ENCODE measurements around the gene DTWD1.

DNA sequence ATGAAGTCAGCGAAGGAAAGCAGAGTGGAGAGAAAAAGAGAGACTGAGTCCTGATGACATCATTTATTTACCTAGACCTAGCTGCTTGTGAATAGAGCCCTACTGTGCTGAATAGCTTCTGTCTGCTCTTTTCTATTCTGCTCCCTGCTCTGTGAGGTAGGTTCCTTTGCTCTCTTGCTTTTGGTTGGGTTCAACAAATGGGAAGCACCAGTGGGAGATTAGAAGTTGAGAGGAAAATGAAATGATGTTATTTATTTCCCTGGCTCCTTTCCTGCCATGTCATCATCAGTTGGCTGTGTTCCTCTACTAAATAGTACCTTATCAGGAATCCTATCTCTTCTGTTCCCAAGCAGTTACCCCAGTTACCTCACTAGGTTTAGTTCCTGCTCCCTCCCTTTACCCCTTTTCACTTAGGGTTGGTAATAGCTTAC lies 23.5 kb downstream of the DTWD1 start:
- TF ChIP-seq SPI1 (IDR thresholded peaks at IDR 0.05; ENCODE audit: low read depth, low read length) (no peak), POLR2A (IDR thresholded peaks at IDR 0.05; ENCODE audit: low read depth, low read length) (no peak), POLR2AphosphoS5 (IDR thresholded peaks at IDR 0.05; ENCODE audit: low read depth, low read length) (no peak), TAF1 (IDR thresholded peaks at IDR 0.05; ENCODE audit: low read depth, low read length) (no peak)

Data from GM12891 (cell line).